Ammon's horn (tissue), 1 donor: ENCODE measurements around the gene KDM7A.
"Not testable (repeated sequence)": the region's sequence is repeated elsewhere in the genome, so short reads cannot be mapped to it uniquely, and the experiment has no call there.

ENCODE experiments used
- DNase-seq: peaks from one replicate; pipeline ENCODE4 v3.0.0-alpha.2; 2016; ENCODE audit warnings: low spot score

The KDM7A gene

GRCh38 chr7:140160308-140160707 lies 16.5 kb downstream of the KDM7A start:
- DNase-seq = no peak

GRCh38 chr7:140159497-140159896 lies 17.3 kb downstream of the KDM7A start:
- no peak for DNase-seq

GRCh38 chr7:140156460-140157080 lies 20.2 kb downstream of the KDM7A start:
- no peak for DNase-seq

- DNase-seq = no peak
Observed at GRCh38 chr7:140155428-140155827, 21.4 kb downstream of the KDM7A start.

GRCh38 chr7:140153666-140154161 lies 23.1 kb downstream of the KDM7A start:
- no peak for DNase-seq

- no peak for DNase-seq
Observed at GRCh38 chr7:140146574-140146973, 30.2 kb downstream of the KDM7A start.

GRCh38 chr7:140145709-140146108 lies 31.1 kb downstream of the KDM7A start:
- no peak for DNase-seq

GRCh38 chr7:140144821-140145220 lies 32.0 kb downstream of the KDM7A start:
- DNase-seq = no peak

GRCh38 chr7:140143997-140144396 lies 32.8 kb downstream of the KDM7A start:
- no peak for DNase-seq

GRCh38 chr7:140142031-140142430 lies 34.8 kb downstream of the KDM7A start:
- DNase-seq = no peak

GRCh38 chr7:140141256-140141655 lies 35.5 kb downstream of the KDM7A start:
- no peak for DNase-seq

- no peak for DNase-seq
Observed at GRCh38 chr7:140137078-140137477, 39.7 kb downstream of the KDM7A start.

- DNase-seq = no peak
Observed at GRCh38 chr7:140136073-140136472, 40.7 kb downstream of the KDM7A start.

GRCh38 chr7:140134039-140134438 lies 42.7 kb downstream of the KDM7A start:
- DNase-seq = no peak

- DNase-seq = no peak
Observed at GRCh38 chr7:140127360-140128127, 49.2 kb downstream of the KDM7A start.

- DNase-seq = no peak
Observed at GRCh38 chr7:140126435-140127034, 50.2 kb downstream of the KDM7A start.

GRCh38 chr7:140122965-140123364 lies 53.8 kb downstream of the KDM7A start:
- DNase-seq = no peak

- peak; percentile 79 for DNase-seq
Observed at GRCh38 chr7:140121326-140121725, 55.5 kb downstream of the KDM7A start.

GRCh38 chr7:140114817-140115216 lies 62.0 kb downstream of the KDM7A start:
- not testable (repeated sequence) for DNase-seq

- not testable (repeated sequence) for DNase-seq
Observed at GRCh38 chr7:140108777-140109176, 68.0 kb downstream of the KDM7A start.

GRCh38 chr7:140096459-140096858 lies 80.3 kb downstream of the KDM7A start:
- DNase-seq = no peak

GRCh38 chr7:140093375-140093774 lies 83.4 kb downstream of the KDM7A start:
- DNase-seq = no peak

- no peak for DNase-seq
Observed at GRCh38 chr7:140085447-140085846, 91.3 kb downstream of the KDM7A start.
